ENCODE measurements around the gene SLC25A22. TPM values are rescaled to one million over a fixed set of nuclear protein-coding genes. Genes with fewer than 3 reads are reported as not detected.

The SLC25A22 gene
- polyA plus RNA-seq, 1 donor = 14.6 TPM

DNA sequence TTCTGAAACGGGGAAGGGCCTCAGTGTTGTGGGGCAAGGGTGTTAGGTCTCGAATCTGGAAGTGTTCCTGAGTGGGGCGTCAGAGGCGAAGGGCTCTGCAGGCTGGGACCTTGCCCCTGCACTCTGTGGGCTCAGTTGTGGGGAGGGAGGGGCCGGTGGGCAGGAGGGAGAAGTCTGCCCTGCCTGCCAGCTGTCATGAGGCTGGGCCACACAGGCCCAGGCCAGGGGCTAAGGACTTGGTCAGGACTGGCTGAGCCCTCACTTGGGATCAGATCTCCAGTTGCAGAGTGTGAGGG is 29.8 kb upstream of the SLC25A22 start, which contains the start of gene CRACR2B:
Gene CRACR2B (plus strand): TSS at position 23 of the 296 bp plus-strand sequence. CDS start 689 bp downstream, outside the sequence.
- H3K9me3 ChIP-seq (ENCODE audit: control insufficient read depth, low read depth, low read length) = no peaks in the 10 kb centered on the region
- no CpG with 5 or more reads among the region's 5 CpGs for WGBS (ENCODE audit: insufficient coverage, low lambda C conversion rate)
- H3K27me3 ChIP-seq (ENCODE audit: control insufficient read depth, insufficient read depth, low read length) = peaks cover 55% of the 10 kb centered on the region
- H3K4me3 ChIP-seq (ENCODE audit: low read length) = peak within 1 kb of the TSS; percentile 57
- peak; percentile 81 to 92 for DNase-seq
- peaks cover 20% of the 10 kb centered on the region for H3K36me3 ChIP-seq (ENCODE audit: control insufficient read depth, insufficient read depth, low read length)
- H3K27ac ChIP-seq (ENCODE audit: low read length) = peak within 1 kb of the TSS; percentile 98
- peaks cover 68% of the 10 kb centered on the region for H3K4me1 ChIP-seq (ENCODE audit: control insufficient read depth, insufficient read depth, low read length)

DNA sequence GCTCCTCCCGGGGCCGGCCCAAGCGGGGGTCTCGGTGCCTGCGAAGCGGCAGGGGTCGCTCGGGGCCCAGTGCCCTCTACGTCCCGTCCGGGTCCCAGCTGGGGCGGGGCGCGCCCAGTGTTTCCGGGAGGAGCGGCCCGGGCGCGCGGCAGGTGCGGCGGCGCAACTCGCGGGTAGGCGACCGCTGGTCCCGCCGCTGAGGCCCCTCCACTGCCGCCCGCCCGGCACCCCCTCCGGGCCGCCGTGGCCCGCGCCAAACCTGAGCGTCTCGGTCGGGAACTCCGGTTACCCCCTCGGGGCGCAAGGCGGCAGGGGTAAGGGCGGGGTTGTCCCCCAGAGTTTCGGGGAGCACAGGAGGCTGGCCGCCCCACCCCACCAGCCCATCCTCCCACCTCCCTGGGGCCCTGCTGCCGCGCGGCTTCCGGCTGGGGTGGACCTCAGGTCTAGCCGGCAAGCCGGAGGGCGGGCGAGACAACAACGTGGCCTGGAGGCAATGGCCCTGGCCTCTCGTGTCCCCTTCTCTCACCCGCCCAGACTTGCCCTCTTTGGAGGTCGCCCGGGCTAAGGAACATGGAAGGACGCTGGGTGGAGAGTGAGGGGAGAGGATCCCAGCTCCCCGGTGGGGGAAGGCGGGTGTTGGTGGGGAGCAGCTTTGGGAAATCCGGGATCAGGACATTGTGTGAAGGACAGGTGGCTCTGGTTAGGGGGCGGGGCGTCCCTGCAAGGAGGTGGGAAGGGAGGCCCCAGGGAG is 29.2 kb upstream of the SLC25A22 start:
- WGBS (ENCODE audit: insufficient coverage, low lambda C conversion rate) = no CpG with 5 or more reads among the region's 66 CpGs
- DNase-seq = peak in 1 of 2 donors; percentile 87
- Histone ChIP-seq H3K27ac (ENCODE audit: low read length) (peak overlapping the region; percentile 98), H3K27me3 (ENCODE audit: control insufficient read depth, insufficient read depth, low read length) (peaks cover 54% of the 10 kb centered on the region), H3K4me1 (ENCODE audit: control insufficient read depth, insufficient read depth, low read length) (peaks cover 66% of the 10 kb centered on the region), H3K4me3 (ENCODE audit: low read length) (peak overlapping the region; percentile 57), H3K9me3 (ENCODE audit: control insufficient read depth, low read depth, low read length) (no peaks in the 10 kb centered on the region), H3K36me3 (ENCODE audit: control insufficient read depth, insufficient read depth, low read length) (peaks cover 23% of the 10 kb centered on the region)

DNA sequence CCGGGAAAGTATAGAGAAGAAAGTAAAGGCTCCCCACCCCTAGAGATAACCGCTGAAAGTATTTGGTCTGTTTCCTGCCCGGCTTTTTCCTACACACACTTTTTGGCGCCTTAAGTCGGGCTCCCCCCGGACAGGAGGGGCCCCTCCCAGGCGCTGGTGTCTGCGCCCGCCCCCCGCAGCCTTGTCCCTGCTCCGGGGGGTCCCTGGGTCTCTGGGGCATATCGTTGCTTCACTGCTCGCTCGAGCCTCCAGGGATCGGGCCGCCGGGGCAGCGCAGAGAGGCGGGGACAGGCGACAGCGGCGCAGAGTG is 28.7 kb upstream of the SLC25A22 start:
- Histone ChIP-seq H3K36me3 (ENCODE audit: control insufficient read depth, insufficient read depth, low read length) (peaks cover 29% of the 10 kb centered on the region), H3K4me3 (ENCODE audit: low read length) (peak overlapping the region; percentile 57), H3K27me3 (ENCODE audit: control insufficient read depth, insufficient read depth, low read length) (peaks cover 49% of the 10 kb centered on the region), H3K4me1 (ENCODE audit: control insufficient read depth, insufficient read depth, low read length) (peaks cover 65% of the 10 kb centered on the region), H3K27ac (ENCODE audit: low read length) (peak overlapping the region; percentile 98), H3K9me3 (ENCODE audit: control insufficient read depth, low read depth, low read length) (no peaks in the 10 kb centered on the region)
- no peak for DNase-seq
- 0% methylated on average over 1 of the region's 22 CpGs for whole genome bisulfite sequencing (ENCODE audit: insufficient coverage, low lambda C conversion rate)

DNA sequence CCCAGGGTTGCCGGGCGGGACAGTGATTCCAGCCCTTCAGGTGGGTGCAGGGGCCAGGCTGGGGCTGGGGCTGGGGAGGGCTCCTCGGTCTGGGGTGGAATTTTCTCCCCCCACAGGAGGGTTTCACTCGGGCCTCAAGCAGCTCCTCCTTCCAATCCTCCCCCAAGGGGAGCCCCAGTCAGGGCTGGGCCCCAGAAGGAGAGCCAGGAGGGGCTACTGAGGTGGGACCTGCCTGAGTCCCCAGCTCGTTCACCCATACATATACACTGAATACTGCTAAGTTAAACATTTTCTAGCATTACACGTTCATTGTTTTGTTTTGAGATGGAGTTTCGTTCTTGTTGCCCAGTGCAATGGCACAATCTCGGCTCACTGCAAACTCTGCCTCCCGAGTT is 28.1 kb upstream of the SLC25A22 start:
- H3K27ac ChIP-seq (ENCODE audit: low read length) = peak overlapping the region; percentile 98
- no CpG with 5 or more reads among the region's 9 CpGs for WGBS (ENCODE audit: insufficient coverage, low lambda C conversion rate)
- peaks cover 34% of the 10 kb centered on the region for H3K36me3 ChIP-seq (ENCODE audit: control insufficient read depth, insufficient read depth, low read length)
- H3K4me1 ChIP-seq (ENCODE audit: control insufficient read depth, insufficient read depth, low read length) = peaks cover 65% of the 10 kb centered on the region
- no peaks in the 10 kb centered on the region for H3K9me3 ChIP-seq (ENCODE audit: control insufficient read depth, low read depth, low read length)
- H3K4me3 ChIP-seq (ENCODE audit: low read length) = peak overlapping the region; percentile 57
- H3K27me3 ChIP-seq (ENCODE audit: control insufficient read depth, insufficient read depth, low read length) = peaks cover 44% of the 10 kb centered on the region
- DNase-seq = peak in 1 of 2 donors; percentile 59

DNA sequence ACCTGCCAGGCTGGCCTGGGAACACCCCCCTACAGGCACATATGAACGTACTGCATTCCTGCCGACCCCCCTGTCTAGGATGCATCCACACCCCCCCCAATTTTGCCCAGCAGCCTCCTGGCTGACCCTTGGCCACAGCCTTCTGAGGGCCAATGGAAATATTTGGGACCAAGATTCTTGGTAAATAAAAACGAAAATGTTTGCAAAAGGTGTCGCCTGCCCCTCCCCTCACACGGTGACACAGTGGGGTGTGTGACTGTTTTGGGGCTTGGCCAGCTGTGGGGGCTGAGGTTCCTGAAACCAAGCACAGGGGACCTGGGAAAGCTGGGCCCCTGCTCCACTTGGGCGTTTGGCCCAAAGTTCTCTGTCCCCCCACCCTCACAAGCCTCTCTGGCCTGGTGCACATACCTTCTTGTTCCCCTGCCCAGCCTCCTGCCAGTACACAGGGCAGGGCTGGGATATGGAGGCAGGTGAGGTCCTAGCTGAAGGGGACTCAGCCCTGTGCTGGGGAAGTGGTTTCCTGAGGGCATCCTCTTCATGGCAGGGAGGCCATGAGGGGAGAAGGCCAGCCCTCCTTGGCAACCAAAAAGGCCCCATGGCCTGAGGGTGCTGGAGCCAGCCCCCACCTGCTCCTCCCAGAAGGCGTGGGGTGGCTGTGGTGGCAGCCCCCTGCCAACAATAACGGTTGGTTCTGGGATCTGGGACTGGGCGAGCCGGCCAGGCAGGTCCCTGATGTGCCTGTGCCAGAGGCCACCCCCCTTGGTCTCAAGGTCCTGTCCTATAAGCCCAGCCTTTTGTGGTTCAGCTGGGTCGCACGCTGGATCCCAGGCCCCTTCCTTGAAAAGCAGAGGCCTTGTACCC is 27.5 kb upstream of the SLC25A22 start:
- Histone ChIP-seq H3K36me3 (ENCODE audit: control insufficient read depth, insufficient read depth, low read length) (peaks cover 35% of the 10 kb centered on the region), H3K27me3 (ENCODE audit: control insufficient read depth, insufficient read depth, low read length) (peaks cover 37% of the 10 kb centered on the region), H3K4me3 (ENCODE audit: low read length) (no peak overlapping the region), H3K4me1 (ENCODE audit: control insufficient read depth, insufficient read depth, low read length) (peaks cover 66% of the 10 kb centered on the region), H3K27ac (ENCODE audit: low read length) (peak overlapping the region; percentile 98), H3K9me3 (ENCODE audit: control insufficient read depth, low read depth, low read length) (no peaks in the 10 kb centered on the region)
- no CpG with 5 or more reads among the region's 12 CpGs for WGBS (ENCODE audit: insufficient coverage, low lambda C conversion rate)
- peak in 1 of 2 donors; percentile 56 for DNase-seq

DNA sequence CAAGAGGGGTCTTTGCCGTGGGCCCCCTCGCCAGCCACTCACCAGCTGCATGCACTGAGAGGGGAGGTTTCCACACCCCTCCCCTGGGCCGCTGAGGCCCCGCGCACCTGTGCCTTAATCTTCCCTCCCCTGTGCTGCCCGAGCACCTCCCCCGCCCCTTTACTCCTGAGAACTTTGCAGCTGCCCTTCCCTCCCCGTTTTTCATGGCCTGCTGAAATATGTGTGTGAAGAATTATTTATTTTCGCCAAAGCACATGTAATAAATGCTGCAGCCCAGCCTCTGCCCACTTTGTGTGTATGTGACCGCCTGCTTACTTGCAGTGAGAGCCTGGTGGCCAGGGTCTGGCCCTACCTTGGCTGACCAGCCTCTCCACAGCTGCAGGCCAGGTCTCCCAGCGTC is 26.9 kb upstream of the SLC25A22 start:
- no peak for DNase-seq
- Histone ChIP-seq H3K27me3 (ENCODE audit: control insufficient read depth, insufficient read depth, low read length) (peaks cover 31% of the 10 kb centered on the region), H3K36me3 (ENCODE audit: control insufficient read depth, insufficient read depth, low read length) (peaks cover 35% of the 10 kb centered on the region), H3K4me1 (ENCODE audit: control insufficient read depth, insufficient read depth, low read length) (peaks cover 62% of the 10 kb centered on the region), H3K27ac (ENCODE audit: low read length) (peak overlapping the region; percentile 98), H3K9me3 (ENCODE audit: control insufficient read depth, low read depth, low read length) (no peaks in the 10 kb centered on the region), H3K4me3 (ENCODE audit: low read length) (no peak overlapping the region)
- WGBS (ENCODE audit: insufficient coverage, low lambda C conversion rate) = no CpG with 5 or more reads among the region's 11 CpGs

DNA sequence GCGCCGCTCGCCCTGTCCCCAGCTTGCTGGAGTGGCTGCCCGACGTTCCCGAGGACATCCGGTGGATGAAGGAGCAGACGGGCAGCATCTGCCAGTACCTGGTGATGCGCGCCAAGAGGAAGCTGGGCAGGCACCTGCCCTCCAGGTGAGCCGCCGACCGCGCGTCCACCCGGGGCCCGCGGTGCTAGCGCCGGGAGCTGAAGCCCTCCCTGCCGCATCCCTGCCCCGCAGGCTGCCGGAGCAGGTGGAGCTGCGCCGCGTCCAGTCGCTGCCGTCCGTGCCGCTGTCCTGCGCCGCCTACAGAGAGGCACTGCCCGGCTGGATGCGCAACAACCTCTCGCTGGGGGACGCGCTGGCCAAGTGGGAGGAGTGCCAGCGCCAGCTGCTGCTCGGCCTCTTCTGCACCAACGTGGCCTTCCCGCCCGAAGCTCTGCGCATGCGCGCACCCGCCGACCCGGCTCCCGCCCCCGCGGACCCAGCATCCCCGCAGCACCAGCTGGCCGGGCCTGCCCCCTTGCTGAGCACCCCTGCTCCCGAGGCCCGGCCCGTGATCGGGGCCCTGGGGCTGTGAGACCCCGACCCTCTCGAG is 26.3 kb upstream of the SLC25A22 start:
- WGBS (ENCODE audit: insufficient coverage, low lambda C conversion rate) = no CpG with 5 or more reads among the region's 59 CpGs
- Histone ChIP-seq H3K36me3 (ENCODE audit: control insufficient read depth, insufficient read depth, low read length) (peaks cover 35% of the 10 kb centered on the region), H3K4me3 (ENCODE audit: low read length) (no peak overlapping the region), H3K27ac (ENCODE audit: low read length) (no peak overlapping the region), H3K4me1 (ENCODE audit: control insufficient read depth, insufficient read depth, low read length) (peaks cover 57% of the 10 kb centered on the region), H3K9me3 (ENCODE audit: control insufficient read depth, low read depth, low read length) (no peaks in the 10 kb centered on the region), H3K27me3 (ENCODE audit: control insufficient read depth, insufficient read depth, low read length) (peaks cover 25% of the 10 kb centered on the region)
- no peak for DNase-seq

GRCh38 chr11:823441-824291 is 25.6 kb upstream of the SLC25A22 start:
- H3K9me3 ChIP-seq (ENCODE audit: control insufficient read depth, low read depth, low read length) = no peaks in the 10 kb centered on the region
- no peak for DNase-seq
- no CpG with 5 or more reads among the region's 53 CpGs for WGBS (ENCODE audit: insufficient coverage, low lambda C conversion rate)
- no peak overlapping the region for H3K4me3 ChIP-seq (ENCODE audit: low read length)
- peaks cover 35% of the 10 kb centered on the region for H3K36me3 ChIP-seq (ENCODE audit: control insufficient read depth, insufficient read depth, low read length)
- H3K27me3 ChIP-seq (ENCODE audit: control insufficient read depth, insufficient read depth, low read length) = peaks cover 18% of the 10 kb centered on the region
- H3K4me1 ChIP-seq (ENCODE audit: control insufficient read depth, insufficient read depth, low read length) = peaks cover 54% of the 10 kb centered on the region
- H3K27ac ChIP-seq (ENCODE audit: low read length) = no peak overlapping the region

DNA sequence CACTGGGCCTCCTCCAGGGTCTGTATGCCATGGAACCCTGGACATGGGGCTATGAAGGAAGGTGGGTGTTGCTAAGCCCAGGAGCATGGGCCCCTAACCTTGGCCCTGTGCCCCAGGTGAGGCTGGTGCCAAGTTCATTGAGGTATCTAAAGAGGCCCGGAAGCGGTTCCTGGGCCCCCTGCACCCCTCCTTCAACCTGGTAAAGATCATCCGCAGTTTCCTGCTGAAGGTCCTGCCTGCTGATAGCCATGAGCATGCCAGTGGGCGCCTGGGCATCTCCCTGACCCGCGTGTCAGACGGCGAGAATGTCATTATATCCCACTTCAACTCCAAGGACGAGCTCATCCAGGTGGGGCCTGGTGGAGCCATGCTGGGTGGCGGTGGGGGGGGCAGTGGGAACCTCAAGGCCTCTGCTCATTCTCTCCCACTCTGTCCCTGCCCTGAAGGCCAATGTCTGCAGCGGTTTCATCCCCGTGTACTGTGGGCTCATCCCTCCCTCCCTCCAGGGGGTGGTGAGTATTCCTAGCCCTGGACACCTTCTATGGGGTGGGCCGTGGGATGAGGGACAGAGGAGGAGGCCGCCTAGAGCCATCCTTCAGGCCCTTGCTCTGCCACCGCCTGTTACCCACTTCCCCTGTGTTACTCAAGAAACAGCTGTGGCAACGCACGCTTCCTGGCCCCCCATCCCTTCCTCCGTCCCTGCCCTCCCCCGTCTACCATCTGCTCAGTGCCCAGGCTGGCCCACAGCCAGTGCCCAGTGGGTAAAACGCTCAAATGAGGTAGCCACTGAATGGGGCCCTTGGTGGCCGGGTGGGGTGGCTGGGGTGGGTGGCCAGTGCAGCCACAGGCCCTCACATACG is 23.7 kb upstream of the SLC25A22 start:
- WGBS (ENCODE audit: insufficient coverage, low lambda C conversion rate) = no CpG with 5 or more reads among the region's 22 CpGs
- Histone ChIP-seq H3K9me3 (ENCODE audit: control insufficient read depth, low read depth, low read length) (no peaks in the 10 kb centered on the region), H3K27ac (ENCODE audit: low read length) (peak overlapping the region; percentile 83), H3K4me1 (ENCODE audit: control insufficient read depth, insufficient read depth, low read length) (peaks cover 47% of the 10 kb centered on the region), H3K4me3 (ENCODE audit: low read length) (peak overlapping the region; percentile 96), H3K36me3 (ENCODE audit: control insufficient read depth, insufficient read depth, low read length) (peaks cover 35% of the 10 kb centered on the region), H3K27me3 (ENCODE audit: control insufficient read depth, insufficient read depth, low read length) (peaks cover 8% of the 10 kb centered on the region)
- DNase-seq = no peak
